GM12891 (cell line): ENCODE data around the gene MMP7.

Experiments used
- POLR2A ChIP-seq: IDR thresholded peaks from 2 replicates; pipeline ENCODE4 v1.6.1; 2011; ENCODE audit warnings: low read depth, low read length, control low read depth
- POLR2AphosphoS5 ChIP-seq: IDR thresholded peaks from 2 replicates; pipeline ENCODE4 v1.6.1; 2011; ENCODE audit warnings: low read depth, low read length, control low read depth
- SPI1 ChIP-seq: IDR thresholded peaks from 2 replicates; pipeline ENCODE4 v1.6.1; 2011; ENCODE audit warnings: low read depth, low read length, control low read depth
- TAF1 ChIP-seq: IDR thresholded peaks from 2 replicates; pipeline ENCODE4 v1.6.1; 2011; ENCODE audit warnings: low read depth, low read length, control low read depth

GRCh38 chr11:102489186-102490145 lies 41.1 kb downstream of the MMP7 start:
- TF ChIP-seq POLR2AphosphoS5 (no peak), TAF1 (no peak), POLR2A (no peak), SPI1 (no peak)
